DMS153 (cell line): Measurements from ENCODE around the gene PTPRT.
"Not testable (repeated sequence)": the region's sequence is repeated elsewhere in the genome, so short reads cannot be mapped to it uniquely, and the experiment has no call there.

Experiments used
- DNase-seq: peaks from one replicate; lab custom pipeline; 2025; lab: John Stamatoyannopoulos, UW

Gene PTPRT

GRCh38 chr20:42910808-42911207, 278.9 kb downstream of the PTPRT start:
- DNase-seq: not testable (repeated sequence)

DNA sequence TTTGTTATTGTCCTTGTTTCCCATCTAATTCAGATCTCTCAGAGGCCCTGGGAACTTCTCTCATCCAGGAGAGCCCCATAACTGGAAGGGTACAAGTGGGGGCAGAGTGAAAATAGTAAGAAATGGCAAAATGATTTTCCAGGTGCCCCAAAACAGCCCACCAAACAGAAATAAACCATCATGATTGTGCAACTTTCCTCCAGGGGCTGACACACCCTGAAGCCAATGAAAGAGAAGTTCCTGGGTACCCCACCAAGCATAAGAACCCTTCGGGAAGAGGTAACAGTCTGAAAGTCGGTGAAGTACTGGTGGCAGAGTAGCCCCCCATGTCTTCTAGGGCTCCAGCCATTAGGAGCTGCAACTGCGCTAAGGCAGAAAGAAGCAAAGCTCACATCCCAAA, 282.0 kb downstream of the PTPRT start:
- DNase-seq: no peak

- no peak for DNase-seq
These were observed 283.6 kb downstream of the PTPRT start for GRCh38 chr20:42906120-42906519.

DNA sequence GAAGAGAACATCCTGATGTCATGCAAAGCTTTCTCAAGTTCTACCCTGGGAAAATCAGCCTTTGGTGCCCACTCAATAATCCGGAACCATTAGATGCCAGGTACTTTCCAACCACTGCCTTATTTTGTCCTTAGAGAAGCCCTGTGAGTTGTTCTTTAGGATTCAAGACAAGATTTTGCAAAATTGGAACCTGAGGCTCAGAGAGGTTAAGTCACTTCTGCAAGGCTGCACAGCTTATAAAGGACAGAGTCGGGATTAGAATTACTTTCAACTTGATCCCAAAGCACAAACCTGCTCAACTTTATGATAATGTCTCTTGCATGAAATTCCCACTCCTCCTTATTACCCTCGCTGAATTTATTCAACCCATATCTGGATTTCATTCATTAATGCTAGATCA, 287.2 kb downstream of the PTPRT start:
- no peak for DNase-seq

- DNase-seq: no peak
These were observed 287.8 kb downstream of the PTPRT start for GRCh38 chr20:42901689-42902440.

- not testable (repeated sequence) for DNase-seq
These were observed 288.9 kb downstream of the PTPRT start for GRCh38 chr20:42900764-42901163.

DNA sequence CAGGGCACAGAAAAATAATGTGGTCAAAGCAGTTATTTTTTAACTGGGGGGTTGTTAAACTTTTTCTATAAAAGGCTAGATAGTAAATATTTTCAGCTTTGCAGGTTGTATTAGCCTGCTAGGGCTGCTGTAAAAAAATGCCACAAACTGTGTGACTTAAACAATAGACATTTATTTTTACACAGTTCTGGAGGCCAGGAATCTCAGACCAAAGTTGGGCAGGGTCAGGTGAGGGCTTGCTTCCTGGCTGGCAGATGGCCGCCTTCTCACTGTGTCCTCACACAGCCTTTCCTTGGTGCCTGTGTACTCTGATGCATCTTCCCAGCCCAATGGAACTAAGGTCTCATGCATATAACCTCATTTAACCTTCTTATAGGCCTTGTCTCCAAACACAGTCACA, 294.7 kb downstream of the PTPRT start:
- DNase-seq: no peak

DNA sequence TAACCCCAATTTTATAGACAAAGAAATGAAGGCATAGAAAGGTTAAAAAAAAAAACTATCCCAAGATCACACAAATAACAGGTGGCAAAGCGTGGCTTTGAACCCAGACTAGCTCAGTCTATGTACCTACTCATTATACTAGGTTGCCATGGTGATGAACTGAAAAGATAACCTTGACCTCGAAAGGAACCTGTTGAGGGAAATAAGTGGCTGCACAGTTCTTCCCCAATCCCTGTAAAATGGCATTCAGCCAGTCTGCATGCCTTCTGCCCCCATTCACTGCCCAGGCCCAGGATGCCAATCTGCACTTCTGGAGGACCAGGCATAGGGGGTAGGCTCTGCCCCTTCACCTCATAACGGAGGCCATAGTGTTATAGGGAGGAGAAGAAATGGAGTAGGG, 295.2 kb downstream of the PTPRT start:
- DNase-seq: no peak

DNA sequence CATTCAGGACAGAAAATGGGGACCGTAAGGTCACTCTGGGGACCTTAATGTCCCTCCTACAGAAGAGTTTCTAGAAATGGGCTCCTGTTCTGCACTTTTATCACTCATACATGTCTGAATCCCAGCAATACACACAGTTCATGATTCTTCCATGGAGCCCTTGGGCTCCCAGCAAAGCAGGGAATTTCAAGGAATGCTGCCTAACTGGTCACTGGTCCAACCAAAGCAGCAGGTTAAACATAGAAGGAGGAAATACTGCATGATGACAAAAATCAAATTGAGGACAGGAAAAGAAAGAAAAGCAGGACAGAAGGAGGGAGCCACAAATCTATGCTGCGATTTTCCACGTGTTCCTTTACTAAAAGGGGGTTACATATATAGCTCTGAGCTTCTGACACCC, 300.2 kb downstream of the PTPRT start:
- no peak for DNase-seq

GRCh38 chr20:42887281-42887680, 302.4 kb downstream of the PTPRT start:
- no peak for DNase-seq

DNA sequence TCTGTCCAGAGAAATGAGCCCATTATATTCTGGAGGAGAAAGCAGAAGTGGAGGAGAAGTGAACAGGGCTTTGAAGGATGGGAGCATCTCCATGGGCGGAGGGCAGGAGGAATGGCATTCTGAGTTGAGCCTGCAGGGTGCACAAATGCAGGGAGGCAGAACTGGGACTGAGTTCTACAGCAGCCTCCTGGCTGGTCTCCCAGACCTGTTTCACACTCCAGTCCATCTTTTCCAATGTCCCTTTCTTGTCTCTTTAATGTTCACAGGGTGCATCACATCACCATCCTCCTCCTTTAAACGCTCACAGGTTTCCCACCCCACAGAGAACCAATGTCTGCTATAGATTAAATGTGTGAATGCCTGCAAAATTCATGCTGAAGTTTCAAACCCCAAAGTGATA, 302.9 kb downstream of the PTPRT start:
- DNase-seq: no peak

DNA sequence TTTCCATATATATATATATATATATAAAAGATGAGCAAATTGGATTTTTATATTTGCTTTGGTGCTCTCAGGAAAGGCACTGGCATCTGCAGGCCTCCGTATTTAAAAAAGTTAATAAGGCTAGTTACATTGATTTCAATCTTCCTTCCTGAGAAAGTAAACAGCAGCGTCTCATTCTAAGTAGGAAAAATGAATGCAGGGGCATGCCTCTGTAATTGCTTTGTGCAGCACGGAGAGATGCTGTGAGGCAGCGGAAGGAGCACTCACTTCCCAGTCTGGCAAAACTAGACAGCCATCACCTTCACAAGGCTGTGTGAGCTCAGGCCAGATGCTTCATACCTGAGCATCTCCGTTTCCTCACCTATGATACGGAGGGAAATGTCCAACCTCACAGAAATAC, 303.7 kb downstream of the PTPRT start:
- DNase-seq: no peak

GRCh38 chr20:42875581-42875980, 314.1 kb downstream of the PTPRT start:
- no peak for DNase-seq

DNA sequence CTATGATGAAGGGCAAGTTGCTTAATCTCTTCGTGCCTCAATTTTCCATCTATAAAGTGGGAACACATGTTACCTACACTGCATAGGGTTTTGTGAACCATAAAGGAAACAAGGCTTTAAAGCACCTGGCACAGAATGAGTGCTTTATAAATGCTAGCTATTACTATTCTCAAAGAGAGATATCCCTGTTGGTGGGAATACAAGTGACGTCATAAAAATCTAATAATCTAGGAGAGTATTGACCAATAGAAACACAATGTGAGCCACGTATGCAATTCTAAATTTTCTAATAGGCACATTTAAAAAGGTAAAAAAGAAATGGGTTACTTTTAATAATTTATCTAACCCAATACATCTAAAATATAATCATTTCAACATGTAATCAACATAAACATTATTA, 316.4 kb downstream of the PTPRT start:
- no peak for DNase-seq

- no peak for DNase-seq
These were observed 325.6 kb downstream of the PTPRT start for GRCh38 chr20:42864116-42864515.

DNA sequence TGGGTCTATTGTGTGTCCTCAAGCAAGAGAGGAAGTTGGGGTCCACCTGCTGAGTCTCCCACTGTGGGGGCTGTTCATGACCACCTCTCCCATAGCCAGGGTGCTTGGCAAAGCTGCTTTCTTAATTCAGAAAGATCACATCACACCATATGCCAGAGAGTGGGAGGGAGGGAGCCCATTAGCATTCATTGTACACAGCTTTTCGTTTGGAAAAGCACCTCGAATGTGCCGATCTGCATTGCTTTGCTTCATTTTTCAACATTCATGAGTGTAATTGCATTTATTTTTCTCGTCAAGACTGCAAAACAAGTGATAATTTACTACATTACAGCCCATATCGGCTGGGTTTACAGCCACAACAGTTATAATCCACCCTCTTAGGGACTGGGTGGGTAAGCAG, 327.3 kb downstream of the PTPRT start:
- DNase-seq: no peak

GRCh38 chr20:42857446-42857845, 332.3 kb downstream of the PTPRT start:
- no peak for DNase-seq

DNA sequence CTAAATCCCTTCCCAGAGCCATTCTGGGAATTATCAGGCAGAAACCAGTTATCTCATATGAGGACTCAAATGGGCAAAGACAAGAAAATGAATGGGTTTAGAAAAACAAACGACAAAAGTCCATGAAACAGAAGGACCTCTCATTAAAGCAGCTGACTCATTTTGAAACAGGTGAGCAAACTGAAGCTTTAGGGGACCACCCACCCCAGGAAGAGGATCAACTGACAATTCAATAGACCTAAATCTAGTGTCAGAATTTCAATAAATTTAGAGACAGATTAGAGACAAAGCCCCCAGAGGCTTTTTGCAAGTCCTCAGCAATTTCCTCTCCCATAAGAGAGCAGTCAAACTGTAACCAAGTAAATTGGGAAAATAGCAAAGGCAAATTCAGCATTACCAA, 333.8 kb downstream of the PTPRT start:
- no peak for DNase-seq

DNA sequence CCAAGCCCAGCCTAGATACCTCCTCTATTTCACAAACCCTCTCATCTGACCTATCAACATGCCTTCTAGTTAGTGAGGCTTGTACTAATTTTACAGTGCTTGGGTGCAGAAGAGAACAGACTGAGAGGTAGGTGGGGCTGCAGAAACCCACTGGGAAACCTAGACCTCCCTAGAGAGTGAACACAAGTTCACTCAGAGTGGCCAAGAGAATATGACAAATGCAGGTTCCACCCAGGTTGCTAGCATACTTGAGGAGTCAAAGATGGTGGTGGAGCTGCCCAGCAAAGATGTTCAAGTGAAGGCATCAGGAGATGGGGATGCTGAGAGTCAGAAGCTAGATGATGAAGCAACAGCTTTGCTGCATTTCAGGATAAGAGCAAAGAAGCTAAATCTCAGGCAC, 337.0 kb downstream of the PTPRT start:
- DNase-seq: no peak

DNA sequence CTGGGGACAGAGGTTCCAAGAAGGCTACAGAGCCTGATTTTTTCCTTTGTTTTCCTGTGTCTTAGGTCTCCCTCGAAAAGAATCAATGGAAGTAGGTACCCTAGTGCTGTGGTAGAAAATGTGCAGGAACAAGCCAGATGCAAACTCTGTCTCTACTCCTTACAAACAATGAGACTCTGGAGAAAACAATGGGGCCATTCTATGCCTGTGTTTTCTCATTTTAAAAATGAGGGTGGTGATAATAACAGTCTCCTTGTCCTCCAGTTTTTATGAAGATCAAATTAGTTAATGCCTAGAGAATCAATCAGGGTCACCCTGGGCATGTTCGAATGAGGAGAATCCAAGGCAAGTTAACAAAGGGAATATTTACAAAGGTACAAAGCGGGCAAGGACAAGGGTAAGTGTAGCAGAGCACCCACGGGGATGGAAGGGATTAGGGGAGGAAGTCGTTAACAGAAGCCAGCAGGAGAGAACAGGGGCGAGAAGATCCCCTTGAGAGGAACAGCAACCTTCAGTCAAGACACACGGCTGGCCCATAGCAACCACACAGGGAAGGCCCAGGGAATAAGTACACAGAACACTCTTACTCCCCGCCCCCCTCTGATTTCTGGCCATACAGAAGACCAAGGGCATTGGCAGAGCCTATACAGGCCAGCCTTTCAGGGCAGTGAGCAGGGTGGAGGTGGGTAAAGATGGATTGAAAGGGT, 342.8 kb downstream of the PTPRT start:
- no peak for DNase-seq

GRCh38 chr20:42844751-42845150, 345.0 kb downstream of the PTPRT start:
- DNase-seq: no peak

DNA sequence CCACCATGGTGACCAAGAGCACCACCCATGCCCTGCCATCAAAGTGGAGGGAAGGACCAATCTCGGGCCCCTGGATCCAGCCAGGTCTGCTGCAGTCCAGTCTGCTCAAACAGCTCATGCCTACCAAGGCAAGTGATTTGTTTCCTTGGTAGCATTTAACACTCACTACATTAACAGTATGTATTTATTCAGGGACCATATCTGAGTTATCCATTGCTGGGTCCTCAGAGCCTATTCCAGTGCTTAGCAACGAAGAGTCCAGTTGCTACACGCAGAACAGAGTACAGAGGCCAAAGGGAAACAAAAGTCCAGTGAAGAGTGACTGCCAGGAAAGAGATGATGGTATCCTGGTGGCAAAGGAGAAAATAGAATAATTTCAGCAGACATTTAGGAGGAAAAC, 352.2 kb downstream of the PTPRT start:
- DNase-seq: no peak

GRCh38 chr20:42836339-42836738, 353.4 kb downstream of the PTPRT start:
- no peak for DNase-seq

DNA sequence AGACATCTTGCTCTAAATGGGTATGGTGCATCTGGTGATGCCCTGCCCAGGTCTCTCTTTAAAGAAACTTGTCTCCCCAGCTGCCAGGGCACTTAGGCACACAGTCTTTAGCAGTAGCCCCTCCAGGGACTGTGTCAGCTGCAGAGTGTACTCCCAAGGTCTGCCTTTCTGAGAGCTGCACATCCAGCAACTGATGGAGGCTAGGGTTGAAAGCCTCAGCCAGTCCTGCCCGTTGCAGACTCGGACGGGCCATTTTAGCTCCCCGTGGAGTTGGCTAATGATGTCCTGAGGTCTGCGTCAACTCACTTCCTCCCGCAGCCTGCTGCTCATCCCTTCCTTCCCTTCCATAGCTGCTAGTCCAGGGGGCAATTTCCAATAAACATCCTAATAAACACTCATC, 381.8 kb downstream of the PTPRT start:
- no peak for DNase-seq
